Skeletal muscle cell (primary cell): Measurements from ENCODE around the gene PNMA8B.
"Not testable (repeated sequence)": the region's sequence is repeated elsewhere in the genome, so short reads cannot be mapped to it uniquely, and the experiment has no call there.

Experiments used
- DNase-seq: peaks from one replicate; pipeline ENCODE4 v3.0.0-alpha.2; 2010; ENCODE audit warnings: low read depth
- H3K4me3 ChIP-seq: 2 replicates; pipeline ENCODE4 v1.5.1; 2011; ENCODE audit warnings: low read depth, mild to moderate bottlenecking, control low read depth, low read length, moderate library complexity

The PNMA8B gene, protein sequence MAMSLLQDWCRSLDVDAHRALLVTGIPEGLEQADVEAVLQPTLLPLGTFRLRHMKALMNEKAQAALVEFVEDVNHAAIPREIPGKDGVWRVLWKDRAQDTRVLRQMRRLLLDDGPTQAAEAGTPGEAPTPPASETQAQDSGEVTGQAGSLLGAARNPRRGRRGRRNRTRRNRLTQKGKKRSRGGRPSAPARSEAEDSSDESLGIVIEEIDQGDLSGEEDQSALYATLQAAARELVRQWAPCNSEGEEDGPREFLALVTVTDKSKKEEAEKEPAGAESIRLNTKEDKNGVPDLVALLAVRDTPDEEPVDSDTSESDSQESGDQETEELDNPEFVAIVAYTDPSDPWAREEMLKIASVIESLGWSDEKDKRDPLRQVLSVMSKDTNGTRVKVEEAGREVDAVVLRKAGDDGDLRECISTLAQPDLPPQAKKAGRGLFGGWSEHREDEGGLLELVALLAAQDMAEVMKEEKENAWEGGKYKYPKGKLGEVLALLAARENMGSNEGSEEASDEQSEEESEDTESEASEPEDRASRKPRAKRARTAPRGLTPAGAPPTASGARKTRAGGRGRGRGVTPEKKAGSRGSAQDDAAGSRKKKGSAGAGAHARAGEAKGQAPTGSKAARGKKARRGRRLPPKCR

DNA sequence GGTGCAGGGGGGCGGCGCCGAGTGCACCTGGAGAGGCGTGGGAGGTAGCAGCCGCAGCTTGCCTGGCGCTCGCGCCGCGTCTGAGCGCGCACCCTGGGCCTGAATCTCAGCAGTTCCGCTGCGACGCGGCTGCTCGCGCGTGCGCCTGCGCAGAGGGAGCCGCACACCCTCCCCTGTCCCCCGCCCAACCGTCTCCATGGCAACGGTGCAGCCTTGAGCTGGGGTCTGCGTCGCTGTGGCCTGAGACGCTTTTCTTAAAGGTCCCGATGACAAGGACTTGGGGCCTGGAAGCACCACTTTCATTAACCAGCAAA lies at the start of gene PNMA8B:
Gene PNMA8B, minus strand, starts transcription at position 82 of the 314 bp plus-strand sequence. CDS start 402 bp downstream, outside the sequence.
- DNase-seq: no peak
- H3K4me3 ChIP-seq: peak within 1 kb of the TSS; percentile 47

DNA sequence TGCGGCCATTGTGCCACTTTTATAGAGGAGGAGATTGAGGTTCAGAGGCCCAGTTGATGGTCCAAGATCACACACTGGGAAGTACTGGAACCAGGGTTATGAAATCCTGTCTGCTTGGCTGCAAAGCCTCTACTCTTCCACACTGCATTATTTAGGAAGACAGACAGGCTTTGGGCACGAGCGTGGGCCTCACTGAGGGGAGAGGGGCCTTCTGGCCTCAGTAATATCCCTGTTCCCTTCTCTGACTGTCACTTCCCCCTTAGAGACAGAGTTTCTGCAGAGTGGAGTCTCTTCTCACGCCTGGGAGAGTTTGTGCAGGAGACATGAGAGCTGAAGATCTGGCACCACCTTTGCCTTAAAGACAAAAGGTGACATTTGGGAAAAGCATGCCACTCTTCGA lies 49.0 kb upstream of the PNMA8B start:
- no peak for DNase-seq

DNA sequence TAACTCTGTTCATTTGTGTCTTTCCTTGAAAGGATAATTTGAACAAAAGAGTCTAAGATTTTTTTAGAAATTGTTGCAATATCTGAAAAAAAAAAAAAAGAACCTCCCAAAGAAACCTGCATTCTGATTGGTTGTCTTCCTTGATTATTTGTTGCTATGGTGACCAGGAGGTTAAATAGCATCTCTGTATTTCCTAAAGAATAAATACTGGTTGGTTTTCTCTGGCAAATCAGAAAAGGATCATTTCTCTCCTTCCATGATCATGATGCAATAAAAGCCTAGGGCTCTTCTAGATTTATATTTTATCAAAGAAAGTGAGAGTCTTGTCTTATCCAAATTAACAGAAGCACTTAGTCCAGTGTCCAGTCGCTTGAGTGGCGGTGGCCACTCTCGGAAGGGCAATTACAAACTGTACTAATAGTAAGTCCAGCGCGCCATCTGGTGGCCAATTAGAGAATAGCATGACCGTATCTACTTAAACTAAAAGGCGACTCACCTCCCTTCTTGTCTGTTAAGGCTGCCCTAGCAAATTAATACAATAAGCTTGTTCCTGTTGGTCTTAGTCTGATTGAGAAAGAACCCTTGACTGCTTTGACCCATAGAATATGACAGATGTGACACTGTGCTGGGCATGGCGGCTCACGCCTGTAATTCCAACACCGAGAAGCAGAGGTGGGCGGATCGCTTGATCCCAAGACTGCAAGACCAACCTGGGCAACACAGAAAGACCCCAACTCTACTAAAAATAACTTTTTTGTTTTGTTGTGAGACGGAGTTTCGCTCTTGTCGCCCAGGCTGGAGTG lies 47.0 kb upstream of the PNMA8B start:
- peak; percentile 56 for DNase-seq
- H3K4me3 ChIP-seq: no peak overlapping the region

More for the DNA sequence above, 49.0 kb upstream of the PNMA8B start:
- no peak overlapping the region for H3K4me3 ChIP-seq

DNA sequence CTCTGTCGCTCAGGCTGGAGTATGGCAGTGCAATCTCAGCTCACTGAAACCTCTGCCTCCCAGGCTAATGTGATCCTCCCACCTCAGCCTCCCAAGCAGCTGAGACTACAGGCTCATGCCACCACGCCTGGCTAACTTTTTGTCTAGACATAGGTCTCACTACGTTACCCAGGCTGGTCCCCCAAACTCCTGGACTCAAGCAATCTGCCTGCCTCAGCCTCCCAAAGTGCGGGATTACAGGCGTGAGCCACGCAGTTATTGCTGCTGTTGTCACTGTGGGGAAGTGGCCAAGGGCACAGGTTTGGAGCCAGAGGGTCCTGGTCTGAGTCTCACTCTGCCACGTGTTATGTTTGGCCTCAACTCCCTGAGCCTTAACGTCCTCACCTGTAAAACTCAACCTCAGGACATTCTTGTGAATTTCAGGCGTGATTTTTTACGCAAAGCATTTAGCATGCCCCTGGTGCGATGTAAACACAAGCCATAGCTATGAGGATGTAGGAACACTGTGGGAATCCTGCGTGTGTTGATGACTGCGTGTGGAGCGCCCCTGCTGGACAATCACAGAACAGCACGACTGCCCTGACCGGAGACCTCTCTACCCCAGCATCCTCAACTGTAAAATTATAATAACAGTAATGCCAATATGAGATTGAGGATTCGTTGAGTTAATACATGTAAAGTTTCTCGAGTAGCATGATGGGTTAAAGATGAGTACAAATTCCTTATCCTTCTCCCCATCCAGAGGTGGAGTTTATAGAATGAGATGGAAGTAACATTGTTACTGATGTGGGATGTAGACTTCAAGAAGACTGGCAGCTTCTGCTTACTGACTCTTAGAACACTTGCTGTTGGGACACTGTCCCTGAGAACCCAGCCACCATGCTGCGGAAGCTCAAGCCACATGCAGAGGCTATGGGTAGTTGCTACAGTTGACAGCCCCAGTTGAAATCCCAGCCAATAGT lies 41.8 kb upstream of the PNMA8B start:
- H3K4me3 ChIP-seq: no peak overlapping the region
- DNase-seq: no peak

DNA sequence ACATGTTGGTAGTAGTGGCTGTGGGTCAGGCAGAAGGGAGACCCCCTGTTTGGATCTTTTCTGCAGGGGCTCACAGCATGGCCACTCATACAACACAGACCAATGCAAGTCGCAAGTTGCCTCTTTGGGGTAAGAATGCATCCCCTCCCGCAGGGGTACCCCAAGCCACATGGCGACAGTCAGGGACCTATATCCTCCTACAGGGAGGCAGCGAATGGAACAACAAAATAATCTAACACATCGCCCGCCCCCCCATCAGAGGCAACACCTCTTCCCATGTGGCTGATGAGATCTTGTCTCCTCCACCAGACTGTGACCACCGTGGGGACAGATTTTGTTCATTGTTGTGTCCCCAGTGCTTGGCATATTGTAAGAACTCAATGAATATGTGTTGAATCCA lies 40.7 kb upstream of the PNMA8B start:
- no peak for DNase-seq
- H3K4me3 ChIP-seq: no peak overlapping the region

DNA sequence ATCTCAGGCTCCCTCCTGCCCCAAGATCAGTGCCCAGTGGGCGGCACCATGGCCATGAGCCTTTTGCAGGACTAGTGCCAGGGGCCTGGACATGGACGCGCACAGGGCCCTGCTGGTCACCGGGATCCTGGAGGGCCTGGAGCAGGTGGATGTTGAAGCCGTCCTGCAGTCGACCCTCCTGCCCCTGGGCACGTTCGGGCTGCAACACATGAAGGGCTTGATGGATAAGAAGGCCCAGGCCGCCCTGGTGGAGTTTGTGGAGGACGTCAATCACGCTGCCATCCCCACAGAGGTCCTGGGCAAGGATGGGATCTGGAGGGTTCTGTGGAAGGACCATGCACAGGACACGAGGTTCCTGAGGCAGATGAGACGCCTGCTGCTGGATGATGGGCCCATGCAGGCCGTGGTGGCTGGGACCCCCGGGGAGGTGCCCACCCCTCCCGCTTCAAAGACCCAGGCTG lies 38.0 kb upstream of the PNMA8B start:
- no peak overlapping the region for H3K4me3 ChIP-seq
- DNase-seq: no peak

DNA sequence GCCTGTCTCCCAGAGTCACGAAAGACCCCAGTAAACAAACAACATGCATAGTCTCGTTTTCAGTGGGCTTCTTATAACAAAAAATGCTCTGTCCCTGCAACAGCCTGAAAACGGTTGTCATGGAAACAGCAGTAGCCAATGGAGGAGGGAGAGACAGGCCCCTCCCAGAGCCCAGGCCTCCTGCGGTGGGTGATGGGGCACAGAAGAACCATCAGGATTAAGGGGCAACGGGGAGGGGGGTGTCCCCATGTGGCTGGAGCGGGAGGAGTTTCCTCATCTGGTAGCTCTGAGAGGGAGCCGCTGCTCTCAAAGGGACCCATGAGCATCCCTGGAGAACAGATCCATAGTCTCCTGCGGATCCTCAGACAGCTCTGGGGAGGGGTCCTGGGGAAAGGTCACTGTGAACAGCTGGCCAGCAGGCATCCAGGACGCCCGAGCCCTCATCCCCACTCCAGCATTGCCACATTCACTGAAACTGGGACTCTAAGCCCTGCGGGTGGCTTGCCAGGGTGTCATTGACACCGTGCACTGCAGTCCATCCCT lies 37.5 kb upstream of the PNMA8B start:
- DNase-seq: no peak
- H3K4me3 ChIP-seq: no peak overlapping the region

DNA sequence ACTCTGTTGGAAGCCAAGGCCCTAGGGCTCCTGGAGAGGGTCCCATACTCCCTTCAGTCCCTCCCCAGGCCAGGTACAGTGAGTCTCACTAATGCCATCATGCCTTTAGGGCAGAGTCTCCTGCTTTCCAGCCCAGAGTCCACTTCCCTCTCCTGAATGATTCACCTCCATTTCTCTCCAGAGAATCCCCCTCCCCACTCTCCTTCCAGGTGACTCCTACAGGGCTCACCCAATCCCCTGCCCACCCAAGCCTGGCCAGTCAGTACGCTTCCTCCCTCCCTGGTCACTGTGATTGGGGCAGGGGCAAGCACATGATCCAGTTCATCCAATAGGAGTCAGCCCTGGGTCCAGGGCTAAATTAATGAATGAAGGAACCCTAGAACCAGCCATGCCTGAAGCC lies 35.0 kb upstream of the PNMA8B start:
- DNase-seq: no peak
- H3K4me3 ChIP-seq: no peak overlapping the region

DNA sequence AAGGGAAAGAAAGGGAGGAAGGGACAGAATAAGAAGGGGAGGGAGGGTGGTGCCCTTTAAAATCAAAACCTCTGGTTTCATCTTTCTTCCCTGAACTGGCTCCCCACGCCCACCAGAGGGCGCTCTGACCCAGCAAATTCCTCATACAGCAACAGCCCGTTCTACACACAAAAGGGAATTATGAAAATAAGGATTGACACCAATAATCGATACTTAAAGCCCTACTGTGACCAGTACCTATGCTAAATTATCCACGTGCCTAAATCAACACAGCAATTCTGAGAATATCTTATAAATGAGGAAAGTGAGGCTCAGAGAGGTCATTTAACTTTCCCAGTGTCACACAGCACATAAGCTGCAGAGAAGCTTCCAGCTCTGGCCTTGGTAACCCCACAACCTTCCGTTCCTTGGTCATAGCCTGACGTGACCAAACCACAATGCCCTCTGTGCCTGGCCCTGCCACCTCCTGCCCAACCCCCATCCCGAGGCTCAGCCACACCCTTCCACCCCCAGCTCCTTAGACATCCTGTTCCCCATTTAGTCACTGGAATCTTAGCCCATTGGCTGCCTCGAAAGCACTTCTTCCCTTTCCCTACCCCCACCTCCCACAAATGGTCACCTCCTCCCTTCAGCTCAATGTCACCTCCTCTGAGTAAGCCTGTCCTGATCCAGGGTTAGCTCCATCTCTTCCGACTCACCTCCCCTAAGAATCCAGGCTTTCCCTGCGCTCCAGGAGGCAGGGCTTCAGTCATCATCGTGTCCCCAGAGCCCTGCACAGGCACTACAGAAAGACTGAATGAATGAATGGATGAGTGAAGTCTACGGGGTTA lies 34.2 kb upstream of the PNMA8B start:
- peak; percentile 8 for DNase-seq

DNA sequence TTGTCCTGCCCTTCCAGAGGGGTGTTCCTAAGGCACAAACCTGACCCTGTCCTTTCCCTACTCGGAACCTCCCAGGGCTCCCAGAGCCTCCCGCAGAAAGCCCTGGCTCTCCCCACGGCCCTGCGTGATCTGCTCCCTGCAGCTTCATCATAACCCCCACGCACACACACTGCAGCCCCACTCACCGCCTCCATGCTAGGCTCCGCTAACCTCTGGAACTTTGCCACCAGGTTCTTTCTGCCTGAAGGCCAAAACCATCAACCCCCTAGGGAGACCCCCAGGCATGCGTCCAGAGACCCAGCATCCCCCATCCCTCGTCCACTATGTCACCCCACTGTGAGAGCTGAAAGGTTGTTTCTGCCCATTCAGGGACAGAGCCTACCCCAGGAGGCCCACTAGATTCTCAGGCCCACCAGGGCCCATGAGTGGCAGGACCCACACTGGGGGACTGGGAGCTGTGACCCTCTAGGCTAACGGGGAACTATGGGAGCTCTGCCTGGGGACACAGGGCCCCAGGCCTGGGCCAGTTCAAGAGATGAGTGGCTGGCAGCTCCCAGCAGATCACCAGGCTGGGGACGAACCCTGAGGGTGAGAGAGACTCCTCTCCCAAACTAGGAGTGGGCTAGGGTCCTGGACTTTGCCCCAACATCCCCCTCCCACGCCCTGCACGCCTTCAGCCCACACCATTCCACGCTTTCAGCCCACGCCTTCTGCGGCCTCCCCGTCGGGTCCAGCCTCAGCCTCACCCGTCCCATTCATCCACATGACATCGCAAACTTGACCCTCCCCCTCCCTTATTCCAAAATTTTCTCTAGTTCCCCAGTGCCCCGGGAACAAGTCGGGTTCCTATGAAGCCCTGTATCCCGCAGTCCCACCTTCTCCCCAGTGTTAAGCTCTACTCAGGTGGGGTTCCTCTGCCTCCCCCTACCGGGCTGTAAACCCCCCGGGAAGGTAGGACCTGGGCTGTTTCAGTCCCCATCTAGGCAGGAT lies 33.2 kb upstream of the PNMA8B start:
- H3K4me3 ChIP-seq: no peak overlapping the region
- DNase-seq: no peak

More for the DNA sequence above, 34.2 kb upstream of the PNMA8B start:
- H3K4me3 ChIP-seq: no peak overlapping the region

DNA sequence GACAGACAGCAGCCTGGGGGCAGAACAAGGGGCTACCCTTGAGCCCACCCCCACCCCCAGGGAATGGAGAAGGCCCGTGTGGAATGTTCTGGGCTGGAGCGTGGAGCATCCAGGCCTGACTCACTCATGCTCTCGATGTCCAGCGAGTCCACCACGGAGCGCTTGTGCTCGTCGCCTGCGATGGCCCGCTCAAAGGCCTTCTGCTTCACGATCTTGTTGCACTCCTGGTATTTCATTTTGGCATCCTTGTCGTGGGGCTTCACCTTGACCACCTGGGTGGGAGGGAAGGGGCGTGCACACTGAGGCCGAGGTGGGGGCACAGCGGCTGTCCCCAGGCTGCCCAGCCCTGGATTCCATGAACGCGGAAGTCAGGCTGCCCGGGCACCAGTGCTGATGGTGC lies 31.1 kb upstream of the PNMA8B start:
- not testable (repeated sequence) for DNase-seq, H3K4me3 ChIP-seq

DNA sequence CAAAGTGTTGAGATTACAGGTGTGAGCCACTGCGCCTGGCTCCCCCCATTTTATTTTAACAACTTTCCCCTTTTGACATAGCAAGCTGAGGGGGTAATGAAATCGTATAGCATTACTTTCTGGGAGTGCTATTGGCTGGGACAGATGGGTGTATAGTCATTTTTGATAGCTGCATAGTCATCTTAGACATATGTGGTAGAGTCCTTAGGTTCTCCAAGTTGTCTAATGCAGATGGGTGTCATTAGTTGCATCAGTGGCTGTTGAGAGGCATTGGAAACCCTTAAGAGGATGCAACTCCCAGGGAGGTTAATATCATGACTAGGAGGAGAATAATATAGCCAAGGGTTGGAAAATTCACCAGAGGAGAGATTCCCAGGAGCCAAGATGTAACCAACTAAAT lies 28.6 kb upstream of the PNMA8B start:
- no peak overlapping the region for H3K4me3 ChIP-seq
- DNase-seq: no peak

DNA sequence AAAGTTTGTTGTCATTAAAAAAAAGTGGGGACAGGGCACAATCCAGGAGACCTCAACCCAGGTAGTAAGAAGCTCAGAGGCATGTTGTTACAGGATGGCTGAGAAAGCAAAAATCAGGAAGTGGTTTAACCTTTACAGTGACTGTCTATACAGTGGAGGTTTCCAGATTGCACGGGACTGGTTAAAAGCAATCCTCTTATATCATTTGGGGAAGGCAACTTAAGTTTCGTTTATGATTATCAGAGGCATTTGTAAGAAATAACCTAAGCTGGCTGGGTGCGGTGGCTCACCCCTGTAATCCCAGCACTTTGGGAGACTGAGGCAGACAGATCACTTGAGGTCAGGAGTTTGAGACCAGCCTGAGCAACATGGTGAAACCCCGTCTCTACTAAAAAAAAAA lies 27.3 kb upstream of the PNMA8B start:
- not testable (repeated sequence) for DNase-seq, H3K4me3 ChIP-seq

DNA sequence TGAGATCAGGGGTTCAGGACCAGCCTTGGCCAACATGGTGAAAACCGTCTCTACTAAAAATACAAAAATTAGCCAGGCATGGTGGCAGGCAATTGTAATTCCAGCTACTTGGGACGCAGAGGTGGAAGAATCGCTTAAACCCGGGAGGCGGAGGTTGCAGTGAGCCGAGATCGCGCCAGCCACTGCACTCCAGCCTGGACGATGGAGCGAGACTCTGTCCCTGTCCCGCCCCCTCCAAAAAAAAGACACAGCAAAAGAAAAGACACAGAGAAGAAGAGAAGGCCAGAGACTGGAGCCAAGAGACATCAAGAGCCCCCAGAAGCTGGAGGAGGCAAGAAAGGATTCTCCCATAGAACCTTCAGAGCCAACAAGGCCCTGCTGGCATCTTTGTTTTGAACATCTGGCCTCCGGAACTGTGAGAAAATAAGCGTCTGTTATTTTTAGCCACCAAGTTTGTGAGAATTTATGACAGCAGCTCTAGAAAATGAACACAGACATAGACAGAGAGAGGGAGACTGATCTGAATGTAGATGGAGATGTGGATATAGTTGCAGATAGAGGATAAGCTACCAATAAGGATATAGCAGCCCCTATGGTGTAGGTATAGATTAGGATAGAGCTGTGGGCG lies 25.7 kb upstream of the PNMA8B start:
- DNase-seq: no peak
- no peak overlapping the region for H3K4me3 ChIP-seq

DNA sequence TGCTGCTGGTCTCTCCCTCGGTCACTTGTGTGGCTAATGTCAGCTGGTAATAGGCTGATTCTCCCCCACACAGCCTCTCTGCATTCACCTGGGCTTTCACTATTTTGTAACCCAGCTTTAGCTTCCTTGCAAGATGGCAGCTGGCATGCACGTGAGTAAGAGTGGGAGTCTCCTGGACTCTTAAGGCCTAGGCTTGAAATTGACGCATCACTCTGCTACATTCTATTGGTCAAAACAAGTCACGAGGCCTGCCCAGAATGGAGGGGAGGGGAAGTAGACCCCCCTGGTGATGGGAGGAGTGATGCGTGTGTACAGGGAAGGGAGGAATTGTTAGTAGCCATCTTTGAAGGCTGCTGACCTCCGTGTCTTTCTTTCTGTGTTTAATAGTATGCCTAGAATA lies 24.9 kb upstream of the PNMA8B start:
- H3K4me3 ChIP-seq: no peak overlapping the region
- no peak for DNase-seq

DNA sequence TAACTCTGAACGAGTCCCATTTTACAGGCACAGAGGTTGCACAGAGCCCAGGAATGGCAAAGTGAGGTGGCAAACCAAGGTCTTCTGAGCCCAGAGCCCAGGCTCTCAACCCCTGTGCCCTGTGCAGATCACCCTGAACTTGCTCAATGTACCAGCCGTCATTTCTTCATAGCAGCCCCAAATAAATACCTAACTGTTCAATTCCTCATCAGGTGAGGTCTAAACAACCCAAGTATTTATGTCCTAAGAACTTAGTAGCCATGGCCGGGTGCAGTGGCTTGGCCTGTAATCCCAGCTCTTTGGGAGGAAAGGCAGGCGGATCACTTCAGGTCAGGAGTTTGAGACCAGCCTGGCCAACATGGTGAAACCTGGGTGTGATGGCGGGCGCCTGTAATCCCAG lies 21.8 kb upstream of the PNMA8B start:
- DNase-seq: no peak
- H3K4me3 ChIP-seq: no peak overlapping the region
